Measurements from ENCODE around the gene KIF3B.
"Not testable (repeated sequence)": the region's sequence is repeated elsewhere in the genome, so short reads cannot be mapped to it uniquely, and the experiment has no call there.

The KIF3B gene

GRCh38 chr20:32249030-32249738, 28.3 kb upstream of the KIF3B start:
- no peak for DNase-seq

GRCh38 chr20:32251470-32251869, 26.0 kb upstream of the KIF3B start:
- DNase-seq: peak; percentile 64

- DNase-seq: peak; percentile 86
Observed at GRCh38 chr20:32252189-32252588, 25.3 kb upstream of the KIF3B start.

- not testable (repeated sequence) for DNase-seq
Observed at GRCh38 chr20:32260973-32261372, 16.5 kb upstream of the KIF3B start.

GRCh38 chr20:32261644-32262043, 15.8 kb upstream of the KIF3B start:
- no peak for DNase-seq

- DNase-seq: no peak
Observed at GRCh38 chr20:32263398-32263954, 14.0 kb upstream of the KIF3B start.

GRCh38 chr20:32271620-32272019, 5.8 kb upstream of the KIF3B start:
- DNase-seq: no peak

GRCh38 chr20:32274359-32274758, 3.1 kb upstream of the KIF3B start:
- DNase-seq: no peak

GRCh38 chr20:32275163-32275562, 2.3 kb upstream of the KIF3B start:
- not testable (repeated sequence) for DNase-seq

GRCh38 chr20:32278199-32278643, 770 bp downstream of the KIF3B start:
- no peak for DNase-seq

GRCh38 chr20:32281711-32282110, 4.3 kb downstream of the KIF3B start:
- DNase-seq: no peak

GRCh38 chr20:32282461-32282860, 5.0 kb downstream of the KIF3B start:
- DNase-seq: no peak

- no peak for DNase-seq
Observed at GRCh38 chr20:32285082-32285620, 7.7 kb downstream of the KIF3B start.

GRCh38 chr20:32285621-32286371, 8.3 kb downstream of the KIF3B start:
- DNase-seq: no peak

- no peak for DNase-seq
Observed at GRCh38 chr20:32287231-32287638, 9.8 kb downstream of the KIF3B start.

- no peak for DNase-seq
Observed at GRCh38 chr20:32288225-32288849, 10.9 kb downstream of the KIF3B start.

GRCh38 chr20:32289299-32289660, 11.8 kb downstream of the KIF3B start:
- DNase-seq: not testable (repeated sequence)

- no peak for DNase-seq
Observed at GRCh38 chr20:32289661-32290431, 12.4 kb downstream of the KIF3B start.

GRCh38 chr20:32291166-32291565, 13.7 kb downstream of the KIF3B start:
- DNase-seq: no peak

GRCh38 chr20:32292548-32292947, 15.1 kb downstream of the KIF3B start:
- DNase-seq: no peak

- DNase-seq: no peak
Observed at GRCh38 chr20:32294071-32294470, 16.6 kb downstream of the KIF3B start.

- DNase-seq: no peak
Observed at GRCh38 chr20:32296412-32296811, 19.0 kb downstream of the KIF3B start.
